Stimulated activated CD8-positive, alpha-beta memory T cell treated with anti-CD3 and anti-CD28 coated beads, Interleukin-4, amount 100 ng/mL, for 24 hours (primary cell): Measurements from ENCODE around the gene GFY.
"Not testable (repeated sequence)": the region's sequence is repeated elsewhere in the genome, so short reads cannot be mapped to it uniquely, and the experiment has no call there.

Source experiments
- DNase-seq: peaks from one replicate; pipeline ENCODE4 v3.0.0-alpha.2; 2020; ENCODE audit warnings: low read depth

The GFY gene

GRCh38 chr19:49469828-49470614 is 44.8 kb downstream of the GFY start:
- peak; percentile 78 for DNase-seq

- DNase-seq = no peak
Measured at GRCh38 chr19:49470615-49470978, 45.4 kb downstream of the GFY start.

- no peak for DNase-seq
Measured at GRCh38 chr19:49472936-49473335, 47.7 kb downstream of the GFY start.

- not testable (repeated sequence) for DNase-seq
Measured at GRCh38 chr19:49473501-49473867, 48.3 kb downstream of the GFY start.

GRCh38 chr19:49473868-49474541 is 48.8 kb downstream of the GFY start, which contains the start of gene FLT3LG:
TSS of gene FLT3LG (plus strand) at chr19:49474215. CDS start at chr19:49474640, 425 bp downstream.
- peak; percentile 83 for DNase-seq

GRCh38 chr19:49474542-49474924 is 49.3 kb downstream of the GFY start:
- DNase-seq = no peak

- no peak for DNase-seq
Measured at GRCh38 chr19:49475191-49475917, 50.2 kb downstream of the GFY start.

- DNase-seq = peak; percentile 68
Measured at GRCh38 chr19:49475995-49476880, 51.0 kb downstream of the GFY start.
